ENCODE results near the gene SETD7.
A peak's percentile ranks its signal among the peaks of the same experiment; 100 is the strongest.
"Not testable (repeated sequence)": the region's sequence is repeated elsewhere in the genome, so short reads cannot be mapped to it uniquely, and the experiment has no call there.

Gene SETD7

DNA sequence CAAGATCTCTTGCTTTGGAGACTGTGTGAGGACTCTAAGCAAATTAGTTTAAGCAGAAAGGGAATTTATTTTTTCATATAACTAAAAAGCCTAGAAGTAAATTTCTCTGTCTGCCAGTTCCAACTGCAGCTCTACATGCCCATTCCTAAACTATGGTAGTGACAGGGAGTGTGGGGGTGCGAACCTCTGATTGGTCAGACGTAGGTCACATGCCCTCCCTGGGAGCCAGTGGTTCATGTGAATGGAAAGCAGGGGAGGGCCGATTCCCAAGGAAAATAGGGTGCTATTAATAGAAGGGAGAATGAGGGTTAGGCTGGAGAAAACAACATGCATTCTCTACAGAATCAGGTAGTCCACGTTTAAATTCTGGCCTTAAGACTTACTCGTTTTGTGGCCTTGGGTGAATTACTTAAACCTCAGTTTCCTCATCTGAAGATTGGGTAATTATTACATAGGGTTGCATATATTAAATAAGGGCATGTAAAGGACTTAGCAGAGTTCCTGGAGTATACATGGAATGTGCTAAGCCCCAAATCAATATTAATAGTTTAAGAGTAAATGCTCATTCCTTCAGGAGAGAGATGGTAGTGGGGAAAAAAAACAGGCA is 94.9 kb downstream of the SETD7 start:
- no peak for DNase-seq

GRCh38 chr4:139460565-139460964 is 95.5 kb downstream of the SETD7 start:
- DNase-seq, result no peak

- DNase-seq, result no peak
These were observed 97.0 kb downstream of the SETD7 start for GRCh38 chr4:139458999-139459398.

DNA sequence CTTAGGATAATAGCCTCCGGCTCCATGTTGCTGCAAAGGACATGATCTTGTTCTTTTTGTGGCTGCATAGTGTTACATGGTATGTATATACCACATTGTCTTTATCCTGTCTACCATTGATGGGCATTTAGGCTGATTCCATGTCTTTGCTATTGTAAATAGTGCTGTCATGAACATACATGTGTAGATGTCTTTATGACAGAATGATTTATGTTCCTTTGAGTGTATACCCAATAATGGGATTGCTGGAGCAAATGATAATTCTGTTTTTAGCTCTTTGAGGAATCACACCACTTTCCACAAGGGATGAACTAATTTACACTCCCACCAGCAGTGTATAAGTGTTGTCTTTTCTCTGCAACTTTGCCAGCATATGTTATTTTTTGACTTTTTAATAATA is 97.5 kb downstream of the SETD7 start:
- no peak for DNase-seq

GRCh38 chr4:139457318-139457717 is 98.7 kb downstream of the SETD7 start:
- no peak for DNase-seq

DNA sequence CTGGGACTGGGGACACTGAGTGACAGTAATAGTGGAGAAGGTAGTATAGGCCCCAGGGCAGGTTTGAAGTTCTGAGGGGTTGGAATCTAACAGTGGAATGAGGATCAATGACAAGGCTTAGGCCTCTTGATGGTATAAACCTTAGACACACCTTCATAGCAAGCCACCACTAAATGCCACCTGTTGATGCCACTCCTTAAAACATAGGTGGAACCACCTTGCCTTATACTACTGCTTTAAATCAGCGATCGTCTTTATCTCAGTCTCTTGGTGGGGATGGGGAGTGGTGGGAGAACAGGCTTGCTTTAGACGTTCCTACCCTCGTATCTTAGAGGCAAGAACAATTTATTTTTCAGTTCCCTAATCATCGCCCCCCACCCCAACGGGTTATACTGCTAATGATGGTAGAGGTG is 100.9 kb downstream of the SETD7 start:
- DNase-seq, result no peak

GRCh38 chr4:139454111-139455045 is 101.6 kb downstream of the SETD7 start, which contains the start of gene RAB33B:
RAB33B (plus strand) TSS chr4:139454121; CDS start chr4:139454196, 75 bp downstream.
- DNase-seq, result no peak

DNA sequence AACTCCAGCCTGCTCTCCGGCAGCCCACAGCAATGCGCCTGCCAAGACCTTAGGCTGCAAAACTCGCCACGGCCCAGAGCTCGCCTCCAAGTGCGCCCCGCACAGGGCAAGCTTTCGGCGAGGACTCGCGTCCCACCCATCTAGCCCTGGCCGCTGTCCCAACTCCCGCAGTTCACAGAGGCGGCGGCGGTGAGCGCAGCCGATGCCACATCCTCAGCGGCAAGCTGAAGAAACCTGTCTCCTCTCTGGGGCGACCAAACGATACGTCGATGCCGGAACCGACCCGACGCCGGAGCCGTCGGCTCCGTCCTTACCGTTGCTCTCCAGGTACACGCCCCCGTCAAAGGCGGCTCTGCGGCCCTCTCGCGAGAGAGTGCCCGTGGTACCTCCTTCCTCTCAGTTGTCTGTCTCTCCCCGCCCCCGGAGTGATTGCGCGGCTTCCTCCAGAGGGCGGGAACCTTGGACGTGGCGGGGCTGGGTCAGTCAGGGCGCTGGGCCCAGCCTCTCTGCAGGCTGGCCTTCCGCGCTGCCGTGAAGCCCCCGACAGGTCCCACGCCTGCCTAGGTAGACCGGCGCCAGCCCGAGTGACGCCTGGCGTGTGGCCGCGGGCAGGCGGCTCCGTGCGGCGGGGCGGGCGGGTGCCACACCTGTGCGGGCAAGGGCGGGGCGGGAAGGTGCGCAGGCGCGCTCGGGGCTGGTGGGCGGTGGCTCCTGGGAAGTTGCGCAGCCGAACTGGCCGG is 102.5 kb downstream of the SETD7 start:
- DNase-seq, result peak; percentile 96

DNA sequence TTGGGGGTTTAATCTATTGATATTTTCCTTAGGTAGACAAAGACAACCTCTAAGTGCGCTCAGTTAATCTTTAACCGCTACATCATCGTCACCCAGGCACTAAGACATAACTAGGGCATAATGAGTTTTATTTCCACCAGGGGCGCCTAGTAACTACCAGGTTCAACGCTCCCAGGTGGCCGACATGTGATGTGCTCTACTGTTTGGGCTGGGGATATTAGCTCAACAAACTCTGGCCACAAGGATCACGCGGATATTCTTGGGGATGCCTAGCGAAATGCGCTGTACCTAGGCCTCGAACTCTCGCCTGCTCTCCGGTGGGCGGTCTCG is 103.0 kb downstream of the SETD7 start:
- DNase-seq, result peak; percentile 63

GRCh38 chr4:139451997-139452396 is 104.0 kb downstream of the SETD7 start:
- no peak for DNase-seq

DNA sequence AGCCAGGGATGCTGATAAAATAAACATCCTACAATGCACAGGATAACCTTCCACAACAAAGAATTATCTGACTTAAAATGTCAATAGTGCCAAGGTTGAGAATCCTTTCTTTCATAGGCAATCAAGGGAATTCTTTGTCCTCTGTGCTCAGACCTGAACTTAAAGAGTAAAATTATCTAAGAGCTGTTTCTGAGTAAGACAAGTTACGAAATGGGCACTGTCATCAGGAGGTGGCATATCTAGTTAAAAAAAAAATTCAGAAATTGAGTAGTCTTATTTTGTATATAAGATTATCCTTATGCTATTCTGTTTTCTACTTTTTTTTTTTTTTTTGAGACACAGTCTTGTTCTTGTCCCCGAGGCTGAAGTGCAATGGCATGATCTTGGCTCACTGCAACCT is 105.4 kb downstream of the SETD7 start:
- no peak for DNase-seq

DNA sequence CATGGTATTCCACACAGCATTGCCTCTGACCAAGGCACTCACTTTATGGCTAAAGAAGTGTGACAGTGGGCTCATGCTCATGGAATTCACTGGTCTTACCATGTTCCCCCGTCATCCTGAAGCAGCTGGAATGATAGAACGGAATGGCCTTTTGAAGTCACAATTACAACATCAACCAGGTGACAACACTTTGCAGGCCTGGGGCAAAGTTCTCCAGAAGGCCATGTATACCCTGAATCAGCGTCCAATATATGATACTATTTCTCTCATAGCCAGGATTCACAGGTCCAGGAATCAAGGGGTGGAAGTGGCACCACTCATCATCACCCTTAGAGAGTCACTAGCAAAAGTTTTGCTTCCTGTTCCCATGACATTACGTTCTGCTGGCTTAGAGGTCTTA is 108.9 kb downstream of the SETD7 start:
- not testable (repeated sequence) for DNase-seq

All from activated CD8-positive, alpha-beta memory T cell treated with anti-CD3 and anti-CD28 coated beads, Interleukin-2, amount 50 U/mL, for 4 hours (primary cell).